ENCODE data around the gene CSNK2A1. TPM values are rescaled to one million over a fixed set of nuclear protein-coding genes. Genes with fewer than 3 reads are reported as not detected.

CSNK2A1 gene
- polyA plus RNA-seq, 1 donor from 2014 or later, result 255 TPM

- no peaks in the 10 kb centered on the region for H4K20me1 ChIP-seq (ENCODE audit: insufficient read depth)
- no peaks in the 10 kb centered on the region for H3K9me2 ChIP-seq (ENCODE audit: insufficient read depth, low read length)
- peaks cover 19% of the 10 kb centered on the region for H3K36me3 ChIP-seq (ENCODE audit: insufficient read depth, low read length)
- H3K79me2 ChIP-seq (replicated peaks; ENCODE audit: insufficient read depth, low read length), result no peaks in the 10 kb centered on the region
- no peak overlapping the region for H3K9ac ChIP-seq (ENCODE audit: low read length)
- no peaks in the 10 kb centered on the region for H3F3A ChIP-seq (ENCODE audit: insufficient read depth, low read length, poor library complexity, severe bottlenecking)
- H3K27ac ChIP-seq (ENCODE audit: low read length), result no peak overlapping the region
- no peak overlapping the region for H3K4me2 ChIP-seq (ENCODE audit: low read length)
- no peak overlapping the region for H2AFZ ChIP-seq (ENCODE audit: low read depth, low read length)
- no peak overlapping the region for H3K4me3 ChIP-seq (ENCODE audit: low read length)
- TF ChIP-seq POLR2AphosphoS5 (IDR thresholded peaks at IDR 0.05), result no peak
- TF ChIP-seq, protein P1, sequence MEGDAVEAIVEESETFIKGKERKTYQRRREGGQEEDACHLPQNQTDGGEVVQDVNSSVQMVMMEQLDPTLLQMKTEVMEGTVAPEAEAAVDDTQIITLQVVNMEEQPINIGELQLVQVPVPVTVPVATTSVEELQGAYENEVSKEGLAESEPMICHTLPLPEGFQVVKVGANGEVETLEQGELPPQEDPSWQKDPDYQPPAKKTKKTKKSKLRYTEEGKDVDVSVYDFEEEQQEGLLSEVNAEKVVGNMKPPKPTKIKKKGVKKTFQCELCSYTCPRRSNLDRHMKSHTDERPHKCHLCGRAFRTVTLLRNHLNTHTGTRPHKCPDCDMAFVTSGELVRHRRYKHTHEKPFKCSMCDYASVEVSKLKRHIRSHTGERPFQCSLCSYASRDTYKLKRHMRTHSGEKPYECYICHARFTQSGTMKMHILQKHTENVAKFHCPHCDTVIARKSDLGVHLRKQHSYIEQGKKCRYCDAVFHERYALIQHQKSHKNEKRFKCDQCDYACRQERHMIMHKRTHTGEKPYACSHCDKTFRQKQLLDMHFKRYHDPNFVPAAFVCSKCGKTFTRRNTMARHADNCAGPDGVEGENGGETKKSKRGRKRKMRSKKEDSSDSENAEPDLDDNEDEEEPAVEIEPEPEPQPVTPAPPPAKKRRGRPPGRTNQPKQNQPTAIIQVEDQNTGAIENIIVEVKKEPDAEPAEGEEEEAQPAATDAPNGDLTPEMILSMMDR (IDR thresholded peaks at IDR 0.05; ENCODE audit: poor library complexity, severe bottlenecking), result no peak
- no peaks in the 10 kb centered on the region for H3K27me3 ChIP-seq (ENCODE audit: insufficient read depth, low read depth, low read length)
- no peaks in the 10 kb centered on the region for H3K9me3 ChIP-seq (ENCODE audit: low read length)
Observed at GRCh38 chr20:483815-484644, 59.6 kb downstream of the CSNK2A1 start.

GRCh38 chr20:481167-481566 is 62.4 kb downstream of the CSNK2A1 start:
- Histone ChIP-seq H4K20me1 (ENCODE audit: insufficient read depth) (no peaks in the 10 kb centered on the region), H3K9me2 (ENCODE audit: insufficient read depth, low read length) (no peaks in the 10 kb centered on the region), H3K4me2 (ENCODE audit: low read length) (no peak overlapping the region), H3K79me2 (replicated peaks; ENCODE audit: insufficient read depth, low read length) (no peaks in the 10 kb centered on the region), H3F3A (ENCODE audit: insufficient read depth, low read length, poor library complexity, severe bottlenecking) (no peaks in the 10 kb centered on the region), H3K36me3 (ENCODE audit: insufficient read depth, low read length) (peaks cover 15% of the 10 kb centered on the region), H3K4me3 (ENCODE audit: low read length) (no peak overlapping the region), H2AFZ (ENCODE audit: low read depth, low read length) (no peak overlapping the region), H3K9me3 (ENCODE audit: low read length) (no peaks in the 10 kb centered on the region), H3K27me3 (ENCODE audit: insufficient read depth, low read depth, low read length) (no peaks in the 10 kb centered on the region), H3K27ac (ENCODE audit: low read length) (no peak overlapping the region), H3K9ac (ENCODE audit: low read length) (no peak overlapping the region)
- TF ChIP-seq TAF1 (IDR thresholded peaks at IDR 0.05; ENCODE audit: low read depth) (no peak), MXI1 (conservative IDR thresholded peaks at IDR 0.05; ENCODE audit: poor library complexity, severe bottlenecking) (no peak)
- TF ChIP-seq, protein P1 (IDR thresholded peaks at IDR 0.05; ENCODE audit: poor library complexity, severe bottlenecking), result no peak

DNA sequence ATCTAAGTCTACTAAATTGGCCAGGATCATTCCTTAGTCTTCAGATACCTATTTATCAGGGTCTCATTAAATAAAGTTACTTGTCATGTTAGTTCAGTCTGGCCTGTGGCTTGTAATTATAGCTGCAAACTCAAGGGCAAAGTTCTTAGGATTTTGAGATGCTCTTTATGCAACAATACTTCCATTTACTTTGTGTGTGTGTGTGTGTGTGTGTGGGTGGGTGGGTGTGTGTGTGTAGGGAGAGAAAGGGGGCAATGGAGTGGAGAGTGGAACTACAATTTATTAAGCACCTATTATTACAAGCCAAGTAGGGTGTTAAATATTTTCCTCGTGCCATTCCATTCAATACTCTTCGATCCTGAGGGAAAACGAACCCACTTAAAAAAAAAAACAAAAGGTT is 63.5 kb downstream of the CSNK2A1 start:
- H3K27ac ChIP-seq (ENCODE audit: low read length), result no peak overlapping the region
- peaks cover 11% of the 10 kb centered on the region for H3K36me3 ChIP-seq (ENCODE audit: insufficient read depth, low read length)
- TF ChIP-seq, protein P2, sequence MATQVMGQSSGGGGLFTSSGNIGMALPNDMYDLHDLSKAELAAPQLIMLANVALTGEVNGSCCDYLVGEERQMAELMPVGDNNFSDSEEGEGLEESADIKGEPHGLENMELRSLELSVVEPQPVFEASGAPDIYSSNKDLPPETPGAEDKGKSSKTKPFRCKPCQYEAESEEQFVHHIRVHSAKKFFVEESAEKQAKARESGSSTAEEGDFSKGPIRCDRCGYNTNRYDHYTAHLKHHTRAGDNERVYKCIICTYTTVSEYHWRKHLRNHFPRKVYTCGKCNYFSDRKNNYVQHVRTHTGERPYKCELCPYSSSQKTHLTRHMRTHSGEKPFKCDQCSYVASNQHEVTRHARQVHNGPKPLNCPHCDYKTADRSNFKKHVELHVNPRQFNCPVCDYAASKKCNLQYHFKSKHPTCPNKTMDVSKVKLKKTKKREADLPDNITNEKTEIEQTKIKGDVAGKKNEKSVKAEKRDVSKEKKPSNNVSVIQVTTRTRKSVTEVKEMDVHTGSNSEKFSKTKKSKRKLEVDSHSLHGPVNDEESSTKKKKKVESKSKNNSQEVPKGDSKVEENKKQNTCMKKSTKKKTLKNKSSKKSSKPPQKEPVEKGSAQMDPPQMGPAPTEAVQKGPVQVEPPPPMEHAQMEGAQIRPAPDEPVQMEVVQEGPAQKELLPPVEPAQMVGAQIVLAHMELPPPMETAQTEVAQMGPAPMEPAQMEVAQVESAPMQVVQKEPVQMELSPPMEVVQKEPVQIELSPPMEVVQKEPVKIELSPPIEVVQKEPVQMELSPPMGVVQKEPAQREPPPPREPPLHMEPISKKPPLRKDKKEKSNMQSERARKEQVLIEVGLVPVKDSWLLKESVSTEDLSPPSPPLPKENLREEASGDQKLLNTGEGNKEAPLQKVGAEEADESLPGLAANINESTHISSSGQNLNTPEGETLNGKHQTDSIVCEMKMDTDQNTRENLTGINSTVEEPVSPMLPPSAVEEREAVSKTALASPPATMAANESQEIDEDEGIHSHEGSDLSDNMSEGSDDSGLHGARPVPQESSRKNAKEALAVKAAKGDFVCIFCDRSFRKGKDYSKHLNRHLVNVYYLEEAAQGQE (IDR thresholded peaks at IDR 0.05; ENCODE audit: borderline replicate concordance), result no peak
- TF ChIP-seq TAF1 (IDR thresholded peaks at IDR 0.05; ENCODE audit: low read depth), result no peak
- TF ChIP-seq RAD21 (conservative IDR thresholded peaks at IDR 0.05), result no peak
- TF ChIP-seq MXI1 (conservative IDR thresholded peaks at IDR 0.05; ENCODE audit: poor library complexity, severe bottlenecking), result no peak
- TF ChIP-seq POLR2AphosphoS5 (IDR thresholded peaks at IDR 0.05), result no peak
- TF ChIP-seq SMC3 (conservative IDR thresholded peaks at IDR 0.05; ENCODE audit: poor library complexity), result no peak
- TF ChIP-seq, protein P1 (IDR thresholded peaks at IDR 0.05; ENCODE audit: poor library complexity, severe bottlenecking), result no peak
- TF ChIP-seq EP300 (conservative IDR thresholded peaks at IDR 0.05; ENCODE audit: poor library complexity, severe bottlenecking), result no peak
- no peak for TF ChIP-seq EZH2 (IDR thresholded peaks at IDR 0.05; ENCODE audit: borderline replicate concordance, insufficient read depth, low read length, poor library complexity, severe bottlenecking)

More for the DNA sequence above, 63.5 kb downstream of the CSNK2A1 start:
- Histone ChIP-seq H2AFZ (ENCODE audit: low read depth, low read length) (no peak overlapping the region), H3K9me2 (ENCODE audit: insufficient read depth, low read length) (no peaks in the 10 kb centered on the region), H3K27me3 (ENCODE audit: insufficient read depth, low read depth, low read length) (no peaks in the 10 kb centered on the region), H3F3A (ENCODE audit: insufficient read depth, low read length, poor library complexity, severe bottlenecking) (no peaks in the 10 kb centered on the region), H3K4me3 (ENCODE audit: low read length) (no peak overlapping the region), H3K4me2 (ENCODE audit: low read length) (no peak overlapping the region), H3K9ac (ENCODE audit: low read length) (no peak overlapping the region), H3K79me2 (replicated peaks; ENCODE audit: insufficient read depth, low read length) (no peaks in the 10 kb centered on the region), H4K20me1 (ENCODE audit: insufficient read depth) (no peaks in the 10 kb centered on the region), H3K9me3 (ENCODE audit: low read length) (no peaks in the 10 kb centered on the region)
